OCI-LY3 (cell line): ENCODE measurements around the gene ZC3H12C.

ENCODE experiments used
- H2AFZ ChIP-seq: fragments of 200-600, 300-600 bp; shearing (Covaris generic); 2 replicates; pipeline ENCODE4 v1.6.0; 2014; ENCODE audit warnings: antibody characterized with exemption, low read depth, low read length
- H3K27ac ChIP-seq: fragments of 200-600, 300-600 bp; sonication (generic); 2 replicates; pipeline ENCODE4 v1.5.1; 2014; ENCODE audit warnings: mild to moderate bottlenecking, low read length, moderate library complexity, mixed read lengths
- H3K27me3 ChIP-seq: fragments of 200-600, 300-600 bp; sonication (generic); 2 replicates; pipeline ENCODE4 v1.6.1; 2014; ENCODE audit warnings: low read depth, low read length, mixed read lengths
- H3K36me3 ChIP-seq: fragments of 200-600, 300-600 bp; sonication (generic); replicated peaks from 2 replicates; pipeline ENCODE3; 2014; ENCODE audit warnings: low read depth, low read length, mixed read lengths
- H3K4me1 ChIP-seq: fragments of 300-600, 200-600 bp; sonication (generic); 2 replicates; pipeline ENCODE4 v1.6.1; 2014; ENCODE audit warnings: low read length, mixed read lengths
- H3K4me2 ChIP-seq: fragments of 200-600, 300-600 bp; sonication (generic); 2 replicates; pipeline ENCODE4 v1.6.1; 2014; ENCODE audit warnings: low read length, mixed read lengths
- H3K4me3 ChIP-seq: fragments of 300-600, 200-600 bp; sonication (generic); 2 replicates; pipeline ENCODE4 v1.5.1; 2014; ENCODE audit warnings: antibody characterized with exemption, mild to moderate bottlenecking, low read length, moderate library complexity
- H3K79me2 ChIP-seq: fragments of 300-600, 200-600 bp; shearing (Covaris generic); 2 replicates; pipeline ENCODE4 v1.6.1; 2014; ENCODE audit warnings: mild to moderate bottlenecking, low read length, mixed read lengths
- H3K9ac ChIP-seq: fragments of 300-600, 200-600 bp; shearing (Covaris generic); 2 replicates; pipeline ENCODE4 v1.6.0; 2014; ENCODE audit warnings: mild to moderate bottlenecking, low read length, moderate library complexity
- H3K9me3 ChIP-seq: fragments of 200-600, 300-600 bp; shearing (Covaris generic); 2 replicates; pipeline ENCODE4 v1.6.1; 2014; ENCODE audit warnings: low read length, mixed read lengths; ENCODE audit not compliant: insufficient read depth
- H4K20me1 ChIP-seq: fragments of 200-600, 300-600 bp; sonication (generic); 2 replicates; pipeline ENCODE4 v1.6.1; 2016; ENCODE audit warnings: low read length, mixed read lengths; ENCODE audit not compliant: insufficient read depth
- EZH2phosphoT487 ChIP-seq: fragments of 200-600 bp; shearing (Covaris generic); IDR thresholded peaks from 2 replicates; pipeline ENCODE4 v1.6.1; 2018; ENCODE audit warnings: antibody characterized with exemption, mixed run types, low read depth
- TF ChIP-seq, protein P1 (sequence below): fragments of 200-600, 300-600 bp; sonication (generic); IDR thresholded peaks from 2 replicates; pipeline ENCODE4 v1.5.1; 2014; ENCODE audit warnings: antibody characterized with exemption, low read length, low read depth

Gene ZC3H12C

DNA sequence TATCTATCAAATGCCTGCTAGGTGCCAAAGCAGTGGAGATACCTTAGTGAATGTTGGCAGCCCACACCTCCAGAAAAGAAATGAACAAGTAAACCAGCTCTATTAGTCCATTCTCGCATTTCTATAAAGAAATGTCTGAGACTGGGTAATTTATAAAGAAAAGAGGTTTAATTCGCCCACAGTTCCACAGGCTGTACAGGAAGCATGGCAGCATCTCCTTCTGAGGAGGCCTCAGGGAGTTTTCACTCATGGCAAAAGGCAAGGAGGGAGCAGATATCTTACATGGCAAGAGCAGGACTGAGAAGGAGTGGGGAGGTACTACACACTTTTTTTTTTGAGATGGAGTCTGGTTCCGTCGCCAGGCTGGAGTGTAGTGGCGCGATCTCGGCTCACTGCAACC, 18.7 kb upstream of the ZC3H12C start:
- Histone ChIP-seq H3K36me3 (peaks cover 4% of the 10 kb centered on the region), H3K27me3 (no peaks in the 10 kb centered on the region), H3K4me3 (no peak overlapping the region), H3K4me1 (peaks cover 12% of the 10 kb centered on the region), H2AFZ (no peak overlapping the region), H3K9ac (no peak overlapping the region), H3K9me3 (peaks cover 3% of the 10 kb centered on the region; the same call in 1 of the 2 replicates), H3K4me2 (no peak overlapping the region), H4K20me1 (no peaks in the 10 kb centered on the region), H3K27ac (no peak overlapping the region), H3K79me2 (no peaks in the 10 kb centered on the region)
- TF ChIP-seq EZH2phosphoT487: no peak
- TF ChIP-seq, protein P1, sequence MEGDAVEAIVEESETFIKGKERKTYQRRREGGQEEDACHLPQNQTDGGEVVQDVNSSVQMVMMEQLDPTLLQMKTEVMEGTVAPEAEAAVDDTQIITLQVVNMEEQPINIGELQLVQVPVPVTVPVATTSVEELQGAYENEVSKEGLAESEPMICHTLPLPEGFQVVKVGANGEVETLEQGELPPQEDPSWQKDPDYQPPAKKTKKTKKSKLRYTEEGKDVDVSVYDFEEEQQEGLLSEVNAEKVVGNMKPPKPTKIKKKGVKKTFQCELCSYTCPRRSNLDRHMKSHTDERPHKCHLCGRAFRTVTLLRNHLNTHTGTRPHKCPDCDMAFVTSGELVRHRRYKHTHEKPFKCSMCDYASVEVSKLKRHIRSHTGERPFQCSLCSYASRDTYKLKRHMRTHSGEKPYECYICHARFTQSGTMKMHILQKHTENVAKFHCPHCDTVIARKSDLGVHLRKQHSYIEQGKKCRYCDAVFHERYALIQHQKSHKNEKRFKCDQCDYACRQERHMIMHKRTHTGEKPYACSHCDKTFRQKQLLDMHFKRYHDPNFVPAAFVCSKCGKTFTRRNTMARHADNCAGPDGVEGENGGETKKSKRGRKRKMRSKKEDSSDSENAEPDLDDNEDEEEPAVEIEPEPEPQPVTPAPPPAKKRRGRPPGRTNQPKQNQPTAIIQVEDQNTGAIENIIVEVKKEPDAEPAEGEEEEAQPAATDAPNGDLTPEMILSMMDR: no peak

DNA sequence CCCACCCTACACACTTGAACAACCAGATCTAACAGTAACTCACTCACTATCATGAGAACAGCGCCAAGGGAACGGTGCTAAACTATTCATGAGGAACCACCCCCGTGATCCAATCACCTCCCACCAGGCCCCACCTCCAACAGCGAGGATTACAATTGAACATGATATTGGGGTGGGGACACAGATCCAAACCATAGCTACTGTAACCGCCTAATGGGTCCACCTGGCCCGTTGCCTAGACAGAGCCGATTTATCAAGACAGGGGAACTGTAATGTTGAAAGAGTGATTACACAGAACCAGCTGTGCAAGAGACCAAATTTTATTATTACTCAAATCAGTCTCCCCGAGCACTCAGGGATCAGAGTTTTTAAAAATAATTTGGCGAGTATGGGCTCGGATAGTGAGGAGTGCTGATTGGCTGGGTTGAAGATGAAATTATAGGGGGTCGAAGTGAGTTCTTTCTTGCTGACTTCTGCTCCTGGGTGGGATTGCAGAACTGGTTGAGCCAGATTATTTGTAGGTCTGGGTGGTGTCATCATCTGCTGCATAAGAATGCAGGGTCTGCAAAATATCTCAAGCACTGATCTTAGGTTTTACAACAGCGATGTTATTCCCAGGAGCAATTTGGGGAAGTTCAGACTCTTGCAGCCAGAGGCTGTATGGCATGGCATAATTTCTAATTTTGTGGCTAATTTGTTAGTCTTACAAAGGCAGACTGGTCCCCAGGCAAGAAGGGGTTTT, 17.9 kb upstream of the ZC3H12C start:
- Histone ChIP-seq H3K4me3 (no peak overlapping the region), H3K4me1 (peaks cover 12% of the 10 kb centered on the region), H3K9me3 (peaks cover 3% of the 10 kb centered on the region; the same call in 1 of the 2 replicates), H2AFZ (no peak overlapping the region), H3K4me2 (no peak overlapping the region), H4K20me1 (no peaks in the 10 kb centered on the region), H3K9ac (no peak overlapping the region), H3K79me2 (no peaks in the 10 kb centered on the region), H3K27ac (no peak overlapping the region), H3K27me3 (no peaks in the 10 kb centered on the region), H3K36me3 (peaks cover 4% of the 10 kb centered on the region)
- TF ChIP-seq, protein P1: no peak
- no peak for TF ChIP-seq EZH2phosphoT487

DNA sequence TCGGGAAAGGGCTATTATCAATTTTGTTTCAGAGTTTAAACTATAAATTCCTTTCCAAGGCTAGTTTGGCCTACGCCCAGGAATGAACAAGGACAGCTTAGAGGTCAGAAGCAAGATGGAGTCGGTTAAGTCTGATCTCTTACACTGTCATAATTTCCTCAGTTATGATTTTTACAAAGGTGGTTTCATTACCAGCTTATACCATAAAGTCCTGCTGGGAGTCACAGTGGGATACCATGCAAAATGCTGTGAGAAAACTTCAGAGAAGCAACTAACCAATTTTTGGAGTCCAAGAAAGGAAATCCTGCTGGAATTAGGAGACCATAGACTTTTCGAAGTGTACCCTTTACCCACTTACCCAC, 17.4 kb upstream of the ZC3H12C start:
- H3K4me2 ChIP-seq: no peak overlapping the region
- H3K9me3 ChIP-seq: peaks cover 3% of the 10 kb centered on the region; the same call in 1 of the 2 replicates
- H4K20me1 ChIP-seq: no peaks in the 10 kb centered on the region
- no peak overlapping the region for H3K4me3 ChIP-seq
- peaks cover 4% of the 10 kb centered on the region for H3K36me3 ChIP-seq
- H3K79me2 ChIP-seq: no peaks in the 10 kb centered on the region
- no peak for TF ChIP-seq EZH2phosphoT487
- TF ChIP-seq, protein P1: no peak
- H3K27ac ChIP-seq: no peak overlapping the region
- H2AFZ ChIP-seq: no peak overlapping the region
- no peaks in the 10 kb centered on the region for H3K27me3 ChIP-seq
- no peak overlapping the region for H3K9ac ChIP-seq
- peaks cover 12% of the 10 kb centered on the region for H3K4me1 ChIP-seq

DNA sequence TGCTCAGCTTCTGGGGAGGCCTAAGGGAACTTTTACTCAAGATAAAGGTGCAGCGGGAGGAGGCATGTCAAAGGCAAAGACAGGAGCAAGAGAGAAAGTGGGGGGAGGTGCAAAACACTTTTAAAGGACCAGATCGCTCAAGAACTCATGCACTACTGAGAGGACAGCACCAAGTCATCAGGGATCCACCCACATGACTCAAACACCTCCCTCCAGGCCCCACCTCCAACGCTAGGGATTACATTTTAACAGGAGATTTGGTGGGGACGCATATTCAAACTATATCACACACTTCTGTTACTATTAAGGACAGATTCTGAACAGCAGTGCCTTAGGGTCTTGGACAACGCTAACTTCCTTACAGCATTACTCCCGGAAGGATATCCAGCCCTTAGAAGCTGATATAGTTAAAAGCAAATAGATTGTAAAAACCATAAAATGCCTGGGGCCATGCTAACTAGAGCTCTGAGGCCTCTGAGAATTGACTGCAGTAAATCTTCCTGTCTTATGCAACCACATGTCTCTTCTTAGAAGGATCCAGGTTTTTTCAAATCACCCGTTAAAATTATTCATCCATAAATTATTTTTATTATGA, 16.7 kb upstream of the ZC3H12C start:
- H3K9me3 ChIP-seq: peaks cover 3% of the 10 kb centered on the region; the same call in 1 of the 2 replicates
- peaks cover 12% of the 10 kb centered on the region for H3K4me1 ChIP-seq
- H3K27ac ChIP-seq: no peak overlapping the region
- no peak overlapping the region for H3K4me3 ChIP-seq
- TF ChIP-seq, protein P1: no peak
- TF ChIP-seq EZH2phosphoT487: no peak
- H3K36me3 ChIP-seq: peaks cover 4% of the 10 kb centered on the region
- no peaks in the 10 kb centered on the region for H3K79me2 ChIP-seq
- no peaks in the 10 kb centered on the region for H3K27me3 ChIP-seq
- no peaks in the 10 kb centered on the region for H4K20me1 ChIP-seq
- no peak overlapping the region for H3K4me2 ChIP-seq
- no peak overlapping the region for H2AFZ ChIP-seq
- H3K9ac ChIP-seq: no peak overlapping the region
